ENCODE measurements around the gene NELL2. TPM values are rescaled to one million over a fixed set of nuclear protein-coding genes. Genes with fewer than 3 reads are reported as not detected.

NELL2 gene
- total RNA-seq, 2 donors from 2014 or later = 5.1 to 6.9 TPM

- no peaks in the 10 kb centered on the region for H3K4me1 ChIP-seq (ENCODE audit: control insufficient read depth, insufficient read depth, low read length)
- no CpG with 5 or more reads among the region's 1 CpG for WGBS, 2 experiments (ENCODE audit: insufficient coverage in 1 of 2, insufficient read length in 1 of 2)
- Mint-ChIP-seq H3K4me3 (no peak overlapping the region), H3K9me3 (no peaks in the 10 kb centered on the region), H3K27me3 (ENCODE audit: insufficient read depth) (no peaks in the 10 kb centered on the region), H3K27ac (no peak overlapping the region), H3K4me1 (no peaks in the 10 kb centered on the region), H3K36me3 (ENCODE audit: low read depth) (no peaks in the 10 kb centered on the region)
- no peak overlapping the region for H3K9ac ChIP-seq (ENCODE audit: extremely low read depth, low read length, poor library complexity, severe bottlenecking)
- DNase-seq = no peak
- no peak overlapping the region for H3K27ac ChIP-seq (ENCODE audit: low read depth, low read length)
- no peak for TF ChIP-seq CTCF (conservative IDR thresholded peaks at IDR 0.05)
- H3K9me3 ChIP-seq (ENCODE audit: control insufficient read depth, low read length) = no peaks in the 10 kb centered on the region
- no peaks in the 10 kb centered on the region for H3K27me3 ChIP-seq (ENCODE audit: control insufficient read depth, insufficient read depth, low read length, poor library complexity, severe bottlenecking)
- no peak overlapping the region for H3K4me3 ChIP-seq (ENCODE audit: low read length)
- no peaks in the 10 kb centered on the region for H3K36me3 ChIP-seq (ENCODE audit: control insufficient read depth, insufficient read depth, low read length)
Measured at GRCh38 chr12:44603701-44604100, 272.4 kb downstream of the NELL2 start.

DNA sequence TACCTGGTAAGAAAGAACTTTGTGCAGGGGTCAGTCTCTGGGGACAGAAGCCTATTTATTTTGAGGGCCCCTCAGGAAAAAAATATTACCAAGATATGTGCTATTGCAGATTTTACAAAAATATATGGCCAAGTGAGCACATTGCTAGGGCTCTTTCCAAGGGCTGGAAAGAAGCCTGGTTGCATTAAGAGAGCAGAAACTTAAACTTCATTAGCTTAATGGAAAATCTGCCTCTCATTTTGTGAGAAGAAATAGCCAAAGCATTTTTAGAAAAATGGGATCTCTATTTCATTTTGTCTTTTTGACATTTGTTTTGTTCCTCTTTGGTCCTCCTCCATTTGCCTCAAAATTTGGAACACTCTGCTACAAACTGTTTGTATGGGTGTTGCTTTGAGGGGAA is 283.5 kb downstream of the NELL2 start:
- H3K4me1 Mint-ChIP-seq = no peaks in the 10 kb centered on the region
- no peaks in the 10 kb centered on the region for H3K36me3 ChIP-seq (ENCODE audit: control insufficient read depth, insufficient read depth, low read length)
- H3K27me3 ChIP-seq (ENCODE audit: control insufficient read depth, insufficient read depth, low read length, poor library complexity, severe bottlenecking) = no peaks in the 10 kb centered on the region
- H3K4me1 ChIP-seq (ENCODE audit: control insufficient read depth, insufficient read depth, low read length) = no peaks in the 10 kb centered on the region
- H3K27ac Mint-ChIP-seq = no peak overlapping the region
- no peaks in the 10 kb centered on the region for H3K9me3 ChIP-seq (ENCODE audit: control insufficient read depth, low read length)
- H3K36me3 Mint-ChIP-seq (ENCODE audit: low read depth) = no peaks in the 10 kb centered on the region
- H3K27me3 Mint-ChIP-seq (ENCODE audit: insufficient read depth) = no peaks in the 10 kb centered on the region
- H3K4me3 ChIP-seq (ENCODE audit: low read length) = no peak overlapping the region
- DNase-seq = no peak
- TF ChIP-seq CTCF (conservative IDR thresholded peaks at IDR 0.05) = no peak
- no peak overlapping the region for H3K4me3 Mint-ChIP-seq
- H3K9ac ChIP-seq (ENCODE audit: extremely low read depth, low read length, poor library complexity, severe bottlenecking) = no peak overlapping the region
- no peaks in the 10 kb centered on the region for H3K9me3 Mint-ChIP-seq
- no peak overlapping the region for H3K27ac ChIP-seq (ENCODE audit: low read depth, low read length)

DNA sequence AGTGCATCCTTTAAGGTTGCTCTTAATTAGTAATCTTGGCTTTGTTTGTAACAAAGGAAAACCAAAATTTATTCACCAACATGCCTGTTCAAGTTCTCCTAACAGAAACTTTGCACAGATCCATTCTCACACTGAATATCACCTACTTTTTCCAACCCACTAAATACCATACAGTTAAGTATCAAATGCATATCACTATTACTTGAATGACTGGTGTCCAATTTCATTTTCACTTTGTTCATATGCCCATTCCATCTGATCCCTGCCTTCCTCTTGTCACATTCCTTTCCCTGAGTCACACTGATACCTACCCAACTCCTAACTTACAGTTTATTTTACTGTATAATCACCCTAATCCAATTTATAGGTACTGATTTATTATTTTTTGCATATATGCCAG is 286.4 kb downstream of the NELL2 start:
- Histone ChIP-seq H3K27ac (ENCODE audit: low read depth, low read length) (no peak overlapping the region), H3K9me3 (ENCODE audit: control insufficient read depth, low read length) (no peaks in the 10 kb centered on the region), H3K4me3 (ENCODE audit: low read length) (no peak overlapping the region), H3K36me3 (ENCODE audit: control insufficient read depth, insufficient read depth, low read length) (no peaks in the 10 kb centered on the region), H3K27me3 (ENCODE audit: control insufficient read depth, insufficient read depth, low read length, poor library complexity, severe bottlenecking) (no peaks in the 10 kb centered on the region), H3K9ac (ENCODE audit: extremely low read depth, low read length, poor library complexity, severe bottlenecking) (no peak overlapping the region), H3K4me1 (ENCODE audit: control insufficient read depth, insufficient read depth, low read length) (no peaks in the 10 kb centered on the region)
- no peak for TF ChIP-seq CTCF (conservative IDR thresholded peaks at IDR 0.05)
- Mint-ChIP-seq H3K4me1 (no peaks in the 10 kb centered on the region), H3K27me3 (ENCODE audit: insufficient read depth) (no peaks in the 10 kb centered on the region), H3K9me3 (no peaks in the 10 kb centered on the region), H3K27ac (no peak overlapping the region), H3K36me3 (ENCODE audit: low read depth) (no peaks in the 10 kb centered on the region), H3K4me3 (no peak overlapping the region)
- no peak for DNase-seq

All from endodermal cell (in vitro differentiated cells).